SH-SY5Y (cell line): Measurements from ENCODE around the gene IKZF2.

ENCODE experiments used
- GATA2 ChIP-seq: IDR thresholded peaks from 2 replicates; pipeline ENCODE4 v1.6.1; 2011; ENCODE audit warnings: mild to moderate bottlenecking, low read depth, low read length
- GATA3 ChIP-seq: IDR thresholded peaks from 2 replicates; pipeline ENCODE4 v1.6.1; 2011; ENCODE audit warnings: low read depth, mild to moderate bottlenecking, low read length, moderate library complexity

DNA sequence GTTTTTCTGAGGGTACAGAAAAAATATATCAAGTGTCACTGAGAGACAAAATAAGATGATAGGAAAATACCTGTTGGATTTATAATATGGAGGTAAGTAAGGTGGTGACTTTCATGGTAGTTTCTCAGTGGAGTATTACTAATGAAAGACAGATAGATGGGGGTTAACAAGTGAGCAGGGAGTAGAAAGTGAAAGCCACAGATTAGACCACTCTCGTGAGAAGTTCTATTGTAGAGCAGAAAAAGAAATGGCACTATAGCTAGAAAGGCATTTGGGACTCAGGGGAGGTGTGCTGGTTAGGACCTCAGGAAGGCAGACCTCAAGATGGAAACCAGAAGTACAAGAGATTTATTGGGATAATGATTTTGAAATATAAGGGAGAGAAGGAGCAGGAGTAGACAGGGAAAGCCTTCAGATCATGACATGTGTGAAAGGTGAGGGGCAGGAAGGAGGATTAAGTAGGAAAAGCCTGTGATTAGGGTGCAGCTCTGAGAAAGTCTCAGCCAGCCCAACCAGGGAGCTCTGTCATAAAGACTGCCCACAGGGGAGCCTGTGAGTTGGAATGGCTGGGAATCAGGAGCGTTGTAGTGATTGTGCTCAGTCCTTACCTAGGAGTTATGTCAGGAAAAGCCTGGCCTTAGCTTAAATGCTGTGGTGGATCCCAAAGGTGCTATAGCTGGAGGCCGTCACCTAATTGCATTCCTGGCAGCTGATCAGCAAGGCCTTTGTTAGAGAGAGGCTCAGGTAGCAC, 198.1 kb downstream of the IKZF2 start:
- no peak for TF ChIP-seq GATA3
- TF ChIP-seq GATA2, result no peak
